K562 (cell line): Measurements from ENCODE around the gene NEDD4L. TPM values are rescaled to one million over a fixed set of nuclear protein-coding genes. Genes with fewer than 3 reads are reported as not detected.

ENCODE experiments used
- ATAC-seq: fragments of 200-7000 bp; cut with Tn5 transposase; 3 replicates; pipeline ENCODE4 v1.9.1; 2020; ENCODE audit warnings: moderate library complexity
- BruUV-seq: library from RNA; stranded (reverse); fragments of 400-500 nt; replicated peaks from 2 replicates; lab custom pipeline; 2021; lab: Mats Ljungman, UMichigan
- CTCF ChIA-PET: fragments of 300-600 bp; formaldehyde crosslinking; extraction: SDS; loops from one replicate; lab custom pipeline; 2021; ENCODE audit warnings: low intra/inter-chr PET ratio; lab: Yijun Ruan, JAX
- POLR2A ChIA-PET: fragments of 300-600, 350-650 bp; sonication (Branson Sonifier 250); formaldehyde crosslinking; extraction: SDS; loops from one replicate; lab custom pipeline; 2021; ENCODE audit warnings: antibody characterized with exemption, inconsistent platforms; lab: Yijun Ruan, JAX
- DNase-seq, 4 experiments: peaks; one replicate each; pipeline versions ENCODE4 v3.0.0 to v3.0.0-alpha.2; 2011 to 2018; ENCODE audit warnings: low spot score in 3 of 4, mixed read lengths in 3 of 4; ENCODE audit errors: extremely low read depth in 1 of 4
- FAIRE-seq: peaks from 2 replicates; lab custom pipeline; 2011; peaks lifted over from hg19 to GRCh38; lab: Jason Lieb, UNC
- H2AFZ ChIP-seq: 2 replicates; pipeline ENCODE4 v1.6.0; 2011; ENCODE audit warnings: low read depth, low read length, control low read depth, inconsistent platforms
- H3K27ac ChIP-seq: fragments of 200-600 bp; 3 replicates; pipeline ENCODE4 v1.8.0; 2011; ENCODE audit warnings: low read depth, mild to moderate bottlenecking, control low read depth, inconsistent platforms, low read length, moderate library complexity, mixed read lengths; ENCODE audit errors: extremely low read depth
- H3K27me3 ChIP-seq, 2 experiments: fragments of 300-600 bp in 1 of 2; 2 replicates in 1 of 2; 3 replicates in 1 of 2; pipeline versions ENCODE4 v1.6.0 to v1.8.0; 2011; ENCODE audit warnings: inconsistent platforms in 2 of 2, low read length in 2 of 2, mild to moderate bottlenecking in 1 of 2, mixed read lengths in 1 of 2, moderate library complexity in 1 of 2; ENCODE audit not compliant: control insufficient read depth in 2 of 2, insufficient read depth in 2 of 2
- H3K36me3 ChIP-seq: fragments of 300-600 bp; 3 replicates; pipeline ENCODE4 v1.8.0; 2011; ENCODE audit warnings: mild to moderate bottlenecking, low read length, inconsistent platforms; ENCODE audit not compliant: control insufficient read depth, insufficient read depth
- H3K4me1 ChIP-seq, 2 experiments: fragments of 200-600 bp in 1 of 2; replicated peaks in 1 of 2; 2 replicates in 1 of 2; 3 replicates in 1 of 2; pipeline versions ENCODE4 v1.5.1 to v1.8.0; 2011; ENCODE audit warnings: inconsistent platforms in 2 of 2, low read length in 2 of 2, mild to moderate bottlenecking in 1 of 2, mixed read lengths in 1 of 2, moderate library complexity in 1 of 2; ENCODE audit not compliant: control insufficient read depth in 2 of 2, insufficient read depth in 2 of 2
- H3K4me2 ChIP-seq: 2 replicates; pipeline ENCODE4 v1.6.1; 2011; ENCODE audit warnings: low read length, control low read depth, inconsistent platforms, mixed read lengths; ENCODE audit not compliant: insufficient read depth
- H3K4me3 ChIP-seq: fragments of 200-600 bp; sonication (generic), shearing (Covaris generic); 2 replicates; pipeline ENCODE4 v1.5.1; 2016; ENCODE audit warnings: control low read depth, inconsistent platforms
- H3K79me2 ChIP-seq: fragments of 200-600 bp; 3 replicates; pipeline ENCODE4 v1.8.0; 2011; ENCODE audit warnings: low read length, inconsistent platforms; ENCODE audit not compliant: control insufficient read depth, insufficient read depth
- H3K9ac ChIP-seq, 2 experiments: 2 replicates each; pipeline versions ENCODE4 v1.6.0 to v1.6.1; 2011; ENCODE audit warnings: low read depth in 2 of 2, low read length in 2 of 2, control low read depth in 1 of 2, inconsistent platforms in 1 of 2, mild to moderate bottlenecking in 1 of 2, mixed read lengths in 1 of 2; ENCODE audit not compliant: insufficient read depth in 1 of 2
- H3K9me1 ChIP-seq: one replicate; pipeline ENCODE4 v1.6.0; 2011; ENCODE audit warnings: inconsistent platforms, mild to moderate bottlenecking, low read length, moderate library complexity; ENCODE audit not compliant: control insufficient read depth, insufficient read depth
- H3K9me3 ChIP-seq: replicated peaks from 2 replicates; pipeline ENCODE4 v1.5.1; 2011; ENCODE audit warnings: low read depth, low read length, inconsistent platforms; ENCODE audit not compliant: control insufficient read depth, insufficient read depth
- H4K20me1 ChIP-seq: replicated peaks from 2 replicates; pipeline ENCODE4 v1.6.1; 2011; ENCODE audit warnings: low read length, inconsistent platforms, mixed read lengths; ENCODE audit not compliant: control insufficient read depth, insufficient read depth
- CHD2 ChIP-seq: IDR thresholded peaks from 2 replicates; pipeline ENCODE4 v1.6.1; 2011; ENCODE audit warnings: low read depth, low read length
- FOXP1 ChIP-seq: sonication (generic); formaldehyde crosslinking; IDR thresholded peaks from 2 replicates; pipeline ENCODE4 v1.8.0; 2022; ENCODE audit warnings: mild to moderate bottlenecking, missing genetic modification reagents
- JUN ChIP-seq, 2 experiments: sonication (generic) in 1 of 2; formaldehyde crosslinking in 1 of 2; IDR thresholded peaks; 2 replicates each; pipeline versions ENCODE4 v1.6.1 to v1.8.0; 2012 to 2022; ENCODE audit warnings: borderline replicate concordance in 2 of 2, mild to moderate bottlenecking in 2 of 2, improper control_type of control experiment in 1 of 2, low read depth in 1 of 2, low read length in 1 of 2, missing genetic modification reagents in 1 of 2
- MAFF ChIP-seq: IDR thresholded peaks from 2 replicates; pipeline ENCODE4 v1.6.1; 2012; ENCODE audit warnings: low read length, improper control_type of control experiment
- NEUROD1 ChIP-seq: fragments of 150-350 bp; IDR thresholded peaks from 2 replicates; pipeline ENCODE4 v1.6.1; 2014; ENCODE audit warnings: borderline replicate concordance, low read length, low read depth; ENCODE audit not compliant: partially characterized antibody
- SAFB ChIP-seq: fragments of 200-400 bp; formaldehyde crosslinking; IDR thresholded peaks from 2 replicates; pipeline ENCODE4 v1.6.1; 2017; ENCODE audit warnings: low read depth, low read length, borderline replicate concordance
- SPI1 ChIP-seq: IDR thresholded peaks from 2 replicates; pipeline ENCODE4 v1.6.1; 2011; ENCODE audit warnings: low read depth, low read length, control low read depth, borderline replicate concordance
- ZBTB1 ChIP-seq: sonication (generic); formaldehyde crosslinking; IDR thresholded peaks from 2 replicates; pipeline ENCODE4 v1.8.1; 2023; ENCODE audit warnings: missing genetic modification reagents, low read depth, mild to moderate bottlenecking, borderline replicate concordance
- ZC3H11A ChIP-seq: IDR thresholded peaks from 2 replicates; pipeline ENCODE4 v1.6.1; 2012; ENCODE audit warnings: low read depth, low read length, improper control_type of control experiment
- ZFP36 ChIP-seq: fragments of 150-350 bp; IDR thresholded peaks from 2 replicates; pipeline ENCODE4 v1.6.1; 2018; ENCODE audit warnings: low read length, low read depth; ENCODE audit not compliant: partially characterized antibody
- ZNF140 ChIP-seq: fragments of 250-450 bp; sonication (Bioruptor Pico); IDR thresholded peaks from 2 replicates; pipeline ENCODE4 v1.8.0; 2021; ENCODE audit warnings: moderate library complexity, mild to moderate bottlenecking, inconsistent platforms
- WGBS: fragments of 100-300 bp; shearing (Covaris generic); methylation state at CpG from one replicate; pipeline ENCODE4 v1.1.6; 2016; ENCODE audit warnings: low coverage, mixed read lengths; ENCODE audit not compliant: insufficient coverage; ENCODE audit errors: missing lambda C conversion rate; 5-methylcytosine and 5-hydroxymethylcytosine counted together
- in situ Hi-C: fragments of 300-500 bp; cut with MboI; formaldehyde crosslinking; loops from 4 replicates; pipeline ENCODE4 v1.15.0; 2018; ENCODE audit warnings: inconsistent platforms, mixed read lengths
- intact Hi-C: fragments of 100-400 bp; cut with micrococcal nuclease; formaldehyde crosslinking; loops from 2 replicates; pipeline ENCODE4 v1.14.2; 2022
- polyA plus RNA-seq, 8 experiments: library from polyadenylated mRNA; depleted of rRNA in 4 of 8; stranded (reverse) in 5 of 8; unstranded in 3 of 8; fragments of >200 nt; fragmentation: Nextera tagmentation in 2 of 8; fragmentation: Illumina TruSeq in 1 of 8; extraction: Ambion mirVana in 2 of 8; extraction: Trizol in 1 of 8; gene quantifications; 2 replicates each; pipeline versions ENCODE4 v1.2.1 to v1.2.3, GENCODE V29; 2011 to 2014; ENCODE audit warnings: inconsistent platforms in 1 of 8, missing spikeins in 1 of 8
- total RNA-seq, 7 experiments: library from RNA; depleted of rRNA in 6 of 7; stranded (reverse); fragments of >200 nt in 6 of 7; fragmentation: Illumina TruSeq in 2 of 7; extraction: Trizol in 2 of 7; gene quantifications; 2 replicates each; pipeline versions ENCODE4 v1.2.1 to v1.2.3, GENCODE V29; 2011 to 2021; ENCODE audit warnings: low replicate concordance in 1 of 7
- TF ChIP-seq, protein P1 (sequence below): fragments of 450-650 bp; IDR thresholded peaks from 2 replicates; pipeline ENCODE4 v1.6.1; 2016; ENCODE audit warnings: borderline replicate concordance
- TF ChIP-seq, protein P2 (sequence below): fragments of 250-450 bp; sonication (Bioruptor Pico); IDR thresholded peaks from 2 replicates; pipeline ENCODE4 v1.4.0; 2020; ENCODE audit warnings: borderline replicate concordance

The NEDD4L gene
- total and polyA plus RNA-seq, 9 of the 15 experiments (the other 6 are each of a cell fraction or from before 2014, with no cell fraction given) = 8.1 to 33.4 (median 19.9) TPM

DNA sequence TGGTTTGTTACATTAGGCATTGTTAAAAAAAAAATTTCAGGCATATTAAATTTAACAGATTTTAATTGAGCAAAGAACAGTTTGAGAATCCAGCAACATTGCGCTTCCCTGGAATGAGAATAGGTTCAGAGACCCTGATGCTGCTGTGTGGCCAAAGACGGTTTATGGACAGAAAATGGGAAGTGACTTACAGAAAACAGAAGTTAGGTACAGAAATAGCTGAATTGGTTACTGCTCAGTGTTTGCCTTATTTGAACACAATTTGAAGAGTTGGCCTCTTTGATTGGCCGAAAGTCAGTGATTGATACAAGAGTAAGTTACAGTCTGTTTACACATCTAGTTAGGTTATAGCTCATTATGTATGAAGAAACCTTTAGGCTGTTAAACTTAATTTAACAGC, 6.0 kb upstream of the NEDD4L start:
- intact Hi-C loops (no loop called here), in situ Hi-C loops (no loop called here)
- H3K4me3 ChIP-seq = no peak overlapping the region
- FAIRE-seq (no peak), ATAC-seq (no peak), DNase-seq (no peak)
- H4K20me1 ChIP-seq = no peaks in the 10 kb centered on the region
- H3K9me1 ChIP-seq = no peaks in the 10 kb centered on the region
- CTCF ChIA-PET = no interaction called here
- POLR2A ChIA-PET = no interaction called here
- no peak overlapping the region for H3K4me2 ChIP-seq
- H2AFZ ChIP-seq = no peak overlapping the region
- H3K27ac ChIP-seq = no peak overlapping the region
- H3K36me3 ChIP-seq = no peaks in the 10 kb centered on the region
- H3K9me3 ChIP-seq = no peaks in the 10 kb centered on the region
- H3K9ac ChIP-seq = no peak overlapping the region
- H3K4me1 ChIP-seq = peaks cover 10 to 15% of the 10 kb centered on the region in 2 experiments; a peak in 4 of 5 replicates
- TF ChIP-seq ZFP36 = peak; percentile 36
- no peak for TF ChIP-seq FOXP1 (CRISPR knock-in tag)
- TF ChIP-seq CHD2 = no peak
- TF ChIP-seq, protein P1, sequence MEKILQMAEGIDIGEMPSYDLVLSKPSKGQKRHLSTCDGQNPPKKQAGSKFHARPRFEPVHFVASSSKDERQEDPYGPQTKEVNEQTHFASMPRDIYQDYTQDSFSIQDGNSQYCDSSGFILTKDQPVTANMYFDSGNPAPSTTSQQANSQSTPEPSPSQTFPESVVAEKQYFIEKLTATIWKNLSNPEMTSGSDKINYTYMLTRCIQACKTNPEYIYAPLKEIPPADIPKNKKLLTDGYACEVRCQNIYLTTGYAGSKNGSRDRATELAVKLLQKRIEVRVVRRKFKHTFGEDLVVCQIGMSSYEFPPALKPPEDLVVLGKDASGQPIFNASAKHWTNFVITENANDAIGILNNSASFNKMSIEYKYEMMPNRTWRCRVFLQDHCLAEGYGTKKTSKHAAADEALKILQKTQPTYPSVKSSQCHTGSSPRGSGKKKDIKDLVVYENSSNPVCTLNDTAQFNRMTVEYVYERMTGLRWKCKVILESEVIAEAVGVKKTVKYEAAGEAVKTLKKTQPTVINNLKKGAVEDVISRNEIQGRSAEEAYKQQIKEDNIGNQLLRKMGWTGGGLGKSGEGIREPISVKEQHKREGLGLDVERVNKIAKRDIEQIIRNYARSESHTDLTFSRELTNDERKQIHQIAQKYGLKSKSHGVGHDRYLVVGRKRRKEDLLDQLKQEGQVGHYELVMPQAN = no peak
- no peak for TF ChIP-seq ZNF140 (CRISPR knock-in tag)
- TF ChIP-seq MAFF = no peak
- TF ChIP-seq SPI1 = peak; percentile 56; the same call in 1 of the 2 replicates
- no peak for TF ChIP-seq SAFB
- no peak for TF ChIP-seq JUN (IDR thresholded peaks at IDR 0.05; ENCODE audit: borderline replicate concordance, low read depth, low read length)
- no peak for TF ChIP-seq JUN (CRISPR knock-in tag; IDR thresholded peaks at IDR 0.05; ENCODE audit: borderline replicate concordance)
- TF ChIP-seq ZBTB1 (CRISPR knock-in tag) = no peak
- no peak for TF ChIP-seq ZC3H11A
- TF ChIP-seq, protein P2, sequence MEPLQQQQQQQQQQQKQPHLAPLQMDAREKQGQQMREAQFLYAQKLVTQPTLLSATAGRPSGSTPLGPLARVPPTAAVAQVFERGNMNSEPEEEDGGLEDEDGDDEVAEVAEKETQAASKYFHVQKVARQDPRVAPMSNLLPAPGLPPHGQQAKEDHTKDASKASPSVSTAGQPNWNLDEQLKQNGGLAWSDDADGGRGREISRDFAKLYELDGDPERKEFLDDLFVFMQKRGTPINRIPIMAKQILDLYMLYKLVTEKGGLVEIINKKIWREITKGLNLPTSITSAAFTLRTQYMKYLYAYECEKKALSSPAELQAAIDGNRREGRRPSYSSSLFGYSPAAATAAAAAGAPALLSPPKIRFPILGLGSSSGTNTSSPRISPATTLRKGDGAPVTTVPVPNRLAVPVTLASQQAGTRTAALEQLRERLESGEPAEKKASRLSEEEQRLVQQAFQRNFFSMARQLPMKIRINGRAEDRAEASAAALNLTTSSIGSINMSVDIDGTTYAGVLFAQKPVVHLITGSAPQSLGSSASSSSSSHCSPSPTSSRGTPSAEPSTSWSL (CRISPR knock-in tag) = no peak
- TF ChIP-seq NEUROD1 = no peak
- no peaks in the 10 kb centered on the region for H3K27me3 ChIP-seq
- no TSS peak for BruUV-seq
- 88% methylated on average over 3 of the region's 3 CpGs for WGBS
- no peaks in the 10 kb centered on the region for H3K79me2 ChIP-seq
